ENCODE measurements around the gene GUCA2B. TPM values are rescaled to one million over a fixed set of nuclear protein-coding genes. Genes with fewer than 3 reads are reported as not detected.

Gene GUCA2B
- polyA plus RNA-seq, 1 donor (not counting 4 experiments of a cell fraction or from before 2014, with no cell fraction given) = not detected

GRCh38 chr1:42172381-42173133, 19.3 kb downstream of the GUCA2B start:
- Histone ChIP-seq H2AFZ (ENCODE audit: control insufficient read depth, low read length) (no peak overlapping the region), H3K27me3 (ENCODE audit: control insufficient read depth, extremely low read depth, insufficient read depth, low read length) (no peaks in the 10 kb centered on the region), H3K9me3 (ENCODE audit: control insufficient read depth, low read depth, low read length) (no peaks in the 10 kb centered on the region), H3K4me1 (ENCODE audit: control insufficient read depth, extremely low read depth, insufficient read depth, low read length) (peaks cover 56% of the 10 kb centered on the region), H3K9ac (ENCODE audit: control insufficient read depth, extremely low read depth, insufficient read depth, low read length) (no peak overlapping the region), H3K4me2 (ENCODE audit: control insufficient read depth, extremely low read depth, insufficient read depth, low read depth, low read length) (no peak overlapping the region), H3K4me3 (ENCODE audit: control insufficient read depth in 2 of 3, extremely low read depth in 1 of 3, insufficient read depth in 2 of 3, low read depth in 1 of 3, low read length in 3 of 3) (no peak overlapping the region), H3K79me2 (ENCODE audit: control insufficient read depth, insufficient read depth, low read length) (no peaks in the 10 kb centered on the region), H3K27ac (ENCODE audit: control insufficient read depth, insufficient read depth, low read length) (peak overlapping the region; percentile 7), H3K36me3 (ENCODE audit: control insufficient read depth in 2 of 2, extremely low read depth in 1 of 2, insufficient read depth in 2 of 2, low read length in 2 of 2) (no peaks in the 10 kb centered on the region), H3K9me1 (ENCODE audit: control insufficient read depth, extremely low read depth, insufficient read depth, low read length) (no peaks in the 10 kb centered on the region), H4K20me1 (ENCODE audit: control insufficient read depth, extremely low read depth, insufficient read depth, low read length) (no peaks in the 10 kb centered on the region)
- TF ChIP-seq CTCF (optimal IDR thresholded peaks at IDR 0.05 in 1 of 3, IDR thresholded peaks at IDR 0.05 in 1 of 3, conservative IDR thresholded peaks at IDR 0.05 in 1 of 3; ENCODE audit: extremely low read depth in 1 of 3, insufficient read depth in 2 of 3, low read length in 3 of 3) (no peak), EZH2 (IDR thresholded peaks at IDR 0.05; ENCODE audit: low read length) (no peak)
- FAIRE-seq = no peak
- dilution Hi-C loops (cut with MboI; ENCODE audit: extremely low pct_ligation_motif_present, low sequenced_read_pairs) = no loop called here
- DNase-seq (ENCODE audit: low read depth, low spot score) = no peak

GRCh38 chr1:42173155-42173933, 20.1 kb downstream of the GUCA2B start:
- H3K9ac ChIP-seq (ENCODE audit: control insufficient read depth, extremely low read depth, insufficient read depth, low read length) = peak overlapping the region; percentile 69
- dilution Hi-C loops (cut with MboI; ENCODE audit: extremely low pct_ligation_motif_present, low sequenced_read_pairs) = no loop called here
- H3K79me2 ChIP-seq (ENCODE audit: control insufficient read depth, insufficient read depth, low read length) = no peaks in the 10 kb centered on the region
- peak overlapping the region in 2 of 3 experiments; percentile 57 to 63 for H3K4me3 ChIP-seq (ENCODE audit: control insufficient read depth in 2 of 3, extremely low read depth in 1 of 3, insufficient read depth in 2 of 3, low read depth in 1 of 3, low read length in 3 of 3)
- H3K36me3 ChIP-seq (ENCODE audit: control insufficient read depth in 2 of 2, extremely low read depth in 1 of 2, insufficient read depth in 2 of 2, low read length in 2 of 2) = no peaks in the 10 kb centered on the region
- H3K9me1 ChIP-seq (ENCODE audit: control insufficient read depth, extremely low read depth, insufficient read depth, low read length) = no peaks in the 10 kb centered on the region
- H3K4me2 ChIP-seq (ENCODE audit: control insufficient read depth, extremely low read depth, insufficient read depth, low read depth, low read length) = peak overlapping the region; percentile 96
- DNase-seq (ENCODE audit: low read depth, low spot score) (no peak), FAIRE-seq (peak; percentile 64)
- peak overlapping the region; percentile 92 for H3K27ac ChIP-seq (ENCODE audit: control insufficient read depth, insufficient read depth, low read length)
- no peak for TF ChIP-seq EZH2 (IDR thresholded peaks at IDR 0.05; ENCODE audit: low read length)
- TF ChIP-seq CTCF (optimal IDR thresholded peaks at IDR 0.05 in 1 of 3, IDR thresholded peaks at IDR 0.05 in 1 of 3, conservative IDR thresholded peaks at IDR 0.05 in 1 of 3; ENCODE audit: extremely low read depth in 1 of 3, insufficient read depth in 2 of 3, low read length in 3 of 3) = peak; percentile 94 to 99 (median 97)
- H3K27me3 ChIP-seq (ENCODE audit: control insufficient read depth, extremely low read depth, insufficient read depth, low read length) = no peaks in the 10 kb centered on the region
- no peaks in the 10 kb centered on the region for H4K20me1 ChIP-seq (ENCODE audit: control insufficient read depth, extremely low read depth, insufficient read depth, low read length)
- no peak overlapping the region for H2AFZ ChIP-seq (ENCODE audit: control insufficient read depth, low read length)
- H3K4me1 ChIP-seq (ENCODE audit: control insufficient read depth, extremely low read depth, insufficient read depth, low read length) = peaks cover 63% of the 10 kb centered on the region
- H3K9me3 ChIP-seq (ENCODE audit: control insufficient read depth, low read depth, low read length) = no peaks in the 10 kb centered on the region

All from keratinocyte (primary cell).